ENCODE results near the gene CROCC.
"Not testable (repeated sequence)": the region's sequence is repeated elsewhere in the genome, so short reads cannot be mapped to it uniquely, and the experiment has no call there.

Gene CROCC

GRCh38 chr1:16946185-16946584, 24.5 kb downstream of the CROCC start:
- DNase-seq = not testable (repeated sequence)

- DNase-seq = no peak
These were observed 24.9 kb downstream of the CROCC start for GRCh38 chr1:16946646-16947045.

DNA sequence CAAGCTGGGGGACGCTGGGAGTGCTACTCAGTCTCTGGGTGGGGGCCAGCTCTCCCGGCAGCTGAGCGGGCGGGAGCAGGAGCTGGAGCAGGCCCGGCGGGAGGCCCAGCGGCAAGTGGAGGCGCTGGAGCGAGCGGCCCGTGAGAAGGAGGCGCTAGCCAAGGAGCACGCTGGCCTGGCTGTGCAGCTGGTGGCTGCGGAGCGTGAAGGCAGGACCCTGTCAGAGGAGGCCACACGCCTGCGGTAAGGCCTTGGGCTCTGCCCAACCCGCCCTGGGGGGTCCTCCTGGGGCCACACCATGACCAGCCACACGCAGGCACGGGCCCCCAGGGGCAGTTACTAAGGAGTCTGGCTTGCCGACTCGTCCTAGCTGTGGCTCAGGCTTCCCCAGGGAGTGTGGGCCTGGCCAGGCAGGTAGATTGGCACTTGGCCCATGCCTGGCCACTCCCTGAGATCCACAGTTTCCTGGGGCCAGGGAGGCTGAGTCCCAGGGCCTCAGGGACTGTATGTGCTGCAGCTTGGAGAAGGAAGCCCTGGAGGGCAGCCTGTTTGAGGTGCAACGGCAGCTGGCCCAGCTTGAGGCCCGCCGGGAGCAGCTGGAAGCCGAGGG, 26.7 kb downstream of the CROCC start:
- DNase-seq = not testable (repeated sequence)

GRCh38 chr1:16949026-16949425, 27.3 kb downstream of the CROCC start:
- DNase-seq = not testable (repeated sequence)

DNA sequence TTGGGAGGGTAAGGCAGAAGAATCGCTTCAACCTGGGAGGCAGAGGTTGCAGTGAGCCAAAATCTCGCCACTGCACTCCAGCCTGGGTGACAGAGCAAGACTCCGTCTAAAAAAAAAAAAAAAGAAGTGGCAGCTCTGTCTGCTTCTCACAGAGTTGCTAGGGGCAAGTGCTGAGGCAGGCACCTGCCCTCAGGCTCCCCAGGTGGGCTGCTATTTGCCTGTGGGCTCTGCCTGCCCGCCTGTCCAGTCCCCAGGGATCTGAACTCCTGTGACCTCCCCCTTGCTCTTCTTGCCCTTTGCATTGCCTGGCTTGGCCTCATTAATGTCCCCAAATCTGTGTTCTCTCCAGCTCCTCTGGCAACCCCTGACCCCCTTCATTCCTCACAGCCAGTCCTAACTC, 30.6 kb downstream of the CROCC start:
- not testable (repeated sequence) for DNase-seq

- DNase-seq = no peak
These were observed 32.8 kb downstream of the CROCC start for GRCh38 chr1:16954579-16954978.

- no peak for DNase-seq
These were observed 33.5 kb downstream of the CROCC start for GRCh38 chr1:16955186-16955585.

GRCh38 chr1:16956775-16957174, 35.0 kb downstream of the CROCC start:
- no peak for DNase-seq

DNA sequence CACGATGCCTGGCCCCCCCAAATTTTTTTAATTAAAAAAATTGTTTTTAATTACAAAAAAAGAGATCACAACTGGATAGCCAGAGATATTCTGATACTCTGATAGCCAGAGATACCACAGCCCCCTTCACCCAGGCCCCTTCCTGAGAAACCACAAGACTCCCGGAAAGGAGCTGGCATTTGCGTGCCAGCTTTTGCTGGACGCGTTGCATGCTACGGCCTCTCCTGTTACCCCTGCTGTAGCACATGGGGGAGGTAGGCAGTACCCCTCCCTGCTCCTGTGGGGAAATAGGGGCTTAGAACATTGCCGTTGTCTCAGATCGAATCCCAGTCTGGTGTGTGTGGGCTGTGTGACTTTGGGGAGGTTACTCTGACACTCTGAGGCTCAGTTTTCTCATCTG, 36.0 kb downstream of the CROCC start:
- no peak for DNase-seq

- DNase-seq = no peak
These were observed 36.7 kb downstream of the CROCC start for GRCh38 chr1:16958475-16958874.

GRCh38 chr1:16960560-16961296, 39.0 kb downstream of the CROCC start:
- peak; percentile 11 to 45 for DNase-seq

DNA sequence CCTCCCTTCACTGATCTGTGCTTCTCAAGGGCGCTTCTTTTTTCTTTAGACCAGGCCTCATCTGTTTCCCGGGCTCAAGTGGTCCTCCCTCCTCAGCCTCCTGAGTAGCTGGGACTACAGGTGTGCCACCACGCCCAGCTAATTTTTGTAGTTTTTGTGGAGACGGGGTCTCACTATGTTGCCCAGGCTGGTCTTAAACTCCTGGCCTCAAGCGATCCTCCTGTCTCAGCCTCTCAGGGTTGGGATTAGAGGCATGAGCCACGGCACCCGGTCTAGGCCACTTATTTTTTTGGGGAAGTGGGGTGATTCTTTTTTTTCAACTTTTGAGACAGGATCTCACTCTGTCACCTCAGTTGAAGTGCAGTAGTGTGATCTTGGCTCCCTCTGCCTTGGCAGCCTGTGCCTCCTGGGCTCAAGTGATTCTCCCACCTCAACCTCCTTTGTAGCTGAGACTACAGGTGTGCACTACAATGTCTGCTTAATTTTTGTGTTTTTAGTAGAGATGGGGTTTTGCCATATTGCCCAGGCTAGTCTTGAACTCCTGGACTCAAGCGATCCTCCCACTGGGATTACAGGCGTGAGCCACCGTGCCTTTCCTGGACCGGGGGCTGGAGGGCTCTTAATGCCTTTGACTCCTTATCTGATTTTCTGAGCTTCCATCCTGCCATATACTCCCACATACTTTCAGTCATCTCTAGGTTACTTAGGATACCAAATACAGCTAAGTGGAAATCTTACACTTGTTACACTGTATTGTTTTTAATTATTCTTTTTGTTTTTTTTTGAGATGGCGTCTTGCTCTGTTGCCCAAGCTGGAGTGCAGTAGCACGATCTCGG, 39.8 kb downstream of the CROCC start:
- DNase-seq = no peak

DNA sequence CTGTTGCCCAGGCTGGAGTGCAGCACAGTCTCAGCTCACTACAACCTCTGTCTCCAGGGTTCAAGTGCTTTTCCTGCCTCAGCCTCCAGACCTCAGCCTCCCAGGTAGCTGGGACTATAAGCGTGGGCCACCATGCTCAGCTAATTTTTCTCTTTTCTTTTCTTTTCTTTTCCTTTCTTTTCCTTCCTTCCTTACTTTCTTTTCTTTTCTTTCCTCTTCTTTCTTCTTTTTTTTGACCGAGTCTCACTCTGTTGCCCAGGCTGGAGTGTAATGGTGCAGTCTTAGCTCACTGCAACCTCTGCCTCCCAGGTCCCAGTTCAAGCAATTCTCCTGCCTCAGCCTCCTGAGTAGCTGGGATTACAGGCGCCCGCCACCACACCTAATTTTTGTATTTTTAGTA, 42.4 kb downstream of the CROCC start:
- not testable (repeated sequence) for DNase-seq

- no peak for DNase-seq
These were observed 43.8 kb downstream of the CROCC start for GRCh38 chr1:16965486-16966067.

DNA sequence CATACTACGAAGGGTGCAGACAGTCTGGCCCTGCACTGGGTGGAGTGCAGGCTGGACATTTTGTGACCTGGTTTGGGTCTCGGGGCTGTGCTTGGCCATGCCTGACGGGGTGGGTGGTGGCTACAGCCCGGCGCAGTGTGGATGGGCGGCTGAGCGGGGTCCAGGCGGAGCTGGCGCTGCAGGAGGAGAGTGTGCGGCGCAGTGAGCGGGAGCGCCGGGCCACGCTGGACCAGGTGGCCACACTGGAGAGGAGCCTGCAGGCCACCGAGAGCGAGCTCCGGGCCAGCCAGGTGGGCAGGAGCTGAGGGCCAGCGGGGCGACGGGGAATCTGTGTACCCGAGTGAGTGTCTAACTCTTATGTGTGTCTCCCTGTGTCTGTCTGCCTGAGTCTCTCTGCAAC, 44.6 kb downstream of the CROCC start:
- no peak for DNase-seq

DNA sequence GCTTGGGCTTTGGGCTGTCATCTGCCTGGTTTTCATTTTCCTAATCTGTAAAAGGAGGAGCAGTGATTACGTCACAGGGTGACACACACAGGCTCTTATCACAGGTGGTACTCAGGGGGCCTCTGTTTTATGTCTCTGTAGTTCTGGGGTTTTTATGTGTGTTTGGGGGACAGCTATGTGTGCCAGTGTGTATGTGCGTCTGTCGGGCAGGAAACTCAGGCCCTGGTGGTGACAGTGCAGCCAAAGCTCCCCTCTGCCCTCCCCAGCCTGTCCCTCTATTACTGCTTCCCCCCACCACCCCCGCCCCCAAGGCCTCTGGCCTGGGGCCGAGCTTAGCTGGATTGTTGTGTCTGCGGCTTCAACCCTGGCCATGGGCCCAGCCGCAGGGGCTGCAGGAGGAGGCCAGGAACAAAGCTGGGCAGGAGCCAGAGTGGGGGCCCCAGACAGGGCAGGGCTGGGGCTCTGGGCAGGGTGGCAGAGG, 45.4 kb downstream of the CROCC start:
- no peak for DNase-seq

DNA sequence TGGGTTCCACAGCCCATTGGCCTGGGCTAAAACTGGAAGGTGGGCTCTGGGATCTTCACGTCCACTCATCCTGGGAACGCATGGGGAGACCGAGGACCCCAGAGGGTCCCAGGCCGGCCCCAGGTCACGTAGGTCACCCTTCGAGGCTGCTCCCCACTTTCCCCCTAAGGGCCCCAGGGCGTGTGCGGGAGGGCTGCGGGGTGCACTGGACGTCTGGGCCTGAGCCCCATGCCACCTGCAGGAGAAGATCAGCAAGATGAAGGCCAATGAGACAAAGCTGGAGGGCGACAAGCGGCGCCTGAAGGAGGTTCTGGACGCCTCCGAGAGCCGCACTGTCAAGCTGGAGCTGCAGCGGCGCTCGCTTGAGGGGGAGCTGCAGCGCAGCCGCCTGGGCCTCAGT, 46.2 kb downstream of the CROCC start:
- DNase-seq = no peak

DNA sequence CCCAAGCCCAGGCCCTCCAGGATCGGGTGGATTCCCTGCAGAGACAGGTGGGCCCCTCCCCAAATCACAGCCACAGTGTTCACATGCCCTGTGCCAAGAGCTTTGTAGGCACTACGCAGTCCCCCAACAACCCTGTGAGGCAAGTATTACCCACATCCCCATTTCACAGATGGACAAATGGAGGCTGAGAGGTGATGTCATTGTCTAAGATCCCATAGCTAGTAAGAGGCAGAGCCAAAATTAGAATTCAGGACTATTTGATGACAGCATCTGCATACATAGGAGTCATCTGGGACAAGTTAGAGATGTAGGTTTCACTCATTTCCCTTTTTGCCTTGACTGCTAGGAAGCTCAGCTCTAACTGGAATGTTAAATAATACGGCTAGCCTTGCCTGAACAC, 46.6 kb downstream of the CROCC start:
- DNase-seq = no peak

- DNase-seq = no peak
These were observed 47.4 kb downstream of the CROCC start for GRCh38 chr1:16969057-16969611.

DNA sequence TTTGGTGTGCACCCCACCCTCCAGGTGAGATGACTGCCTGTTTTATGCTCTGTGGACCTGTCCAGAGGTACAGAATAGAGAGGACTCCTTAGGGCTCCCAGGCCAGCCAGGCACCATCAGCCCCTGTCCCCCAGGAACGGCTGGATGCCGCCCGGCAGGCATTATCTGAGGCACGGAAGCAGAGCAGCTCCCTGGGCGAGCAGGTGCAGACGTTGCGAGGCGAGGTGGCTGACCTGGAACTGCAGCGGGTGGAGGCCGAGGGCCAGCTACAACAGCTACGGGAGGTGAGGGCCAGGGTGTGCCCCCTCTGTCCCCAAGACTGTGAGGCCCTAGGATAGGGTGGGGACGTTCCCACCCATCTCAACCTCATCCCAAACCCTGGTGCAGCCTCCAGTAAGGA, 47.9 kb downstream of the CROCC start:
- no peak for DNase-seq

DNA sequence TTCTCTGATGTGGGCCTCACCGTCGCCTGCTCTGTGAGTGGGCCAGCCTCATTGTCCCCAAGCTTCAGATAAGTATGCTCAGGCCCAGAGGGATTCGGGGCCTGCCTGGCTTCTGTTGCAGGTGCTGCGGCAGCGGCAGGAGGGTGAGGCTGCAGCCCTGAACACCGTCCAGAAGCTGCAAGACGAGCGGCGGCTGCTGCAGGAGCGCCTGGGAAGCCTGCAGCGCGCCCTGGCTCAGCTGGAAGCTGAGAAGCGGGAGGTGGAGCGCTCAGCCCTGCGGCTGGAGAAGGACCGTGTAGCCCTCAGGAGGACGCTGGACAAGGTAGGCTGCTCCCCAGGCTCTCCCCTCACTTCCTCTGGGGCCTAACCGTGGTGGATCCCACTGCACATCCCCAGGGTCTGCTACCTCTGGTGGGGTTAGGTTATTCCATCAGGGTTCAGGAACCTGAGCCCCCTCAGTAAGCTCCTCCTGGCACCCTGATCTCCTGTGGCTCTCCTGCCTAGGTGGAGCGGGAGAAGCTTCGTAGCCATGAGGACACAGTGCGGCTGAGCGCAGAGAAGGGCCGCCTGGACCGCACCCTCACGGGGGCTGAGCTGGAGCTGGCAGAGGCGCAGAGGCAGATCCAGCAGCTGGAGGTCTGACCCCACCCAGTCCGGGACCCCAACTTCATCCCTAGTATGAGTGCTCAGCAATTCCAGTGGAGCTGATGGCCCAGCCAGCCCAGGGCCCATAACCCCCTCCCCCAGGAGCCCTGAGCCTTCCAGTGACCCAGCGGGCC, 48.6 kb downstream of the CROCC start:
- no peak for DNase-seq
